Erythroblast (primary cell): ENCODE data around the gene GMPR2.

ENCODE experiments used
- GATA1 ChIP-seq: IDR thresholded peaks from 2 replicates; pipeline ENCODE4 v1.6.1; 2011; ENCODE audit warnings: low read depth, mild to moderate bottlenecking, control low read depth, low read length, moderate library complexity
- POLR2A ChIP-seq: IDR thresholded peaks from 2 replicates; pipeline ENCODE4 v1.6.1; 2011; ENCODE audit warnings: mild to moderate bottlenecking, low read length

DNA sequence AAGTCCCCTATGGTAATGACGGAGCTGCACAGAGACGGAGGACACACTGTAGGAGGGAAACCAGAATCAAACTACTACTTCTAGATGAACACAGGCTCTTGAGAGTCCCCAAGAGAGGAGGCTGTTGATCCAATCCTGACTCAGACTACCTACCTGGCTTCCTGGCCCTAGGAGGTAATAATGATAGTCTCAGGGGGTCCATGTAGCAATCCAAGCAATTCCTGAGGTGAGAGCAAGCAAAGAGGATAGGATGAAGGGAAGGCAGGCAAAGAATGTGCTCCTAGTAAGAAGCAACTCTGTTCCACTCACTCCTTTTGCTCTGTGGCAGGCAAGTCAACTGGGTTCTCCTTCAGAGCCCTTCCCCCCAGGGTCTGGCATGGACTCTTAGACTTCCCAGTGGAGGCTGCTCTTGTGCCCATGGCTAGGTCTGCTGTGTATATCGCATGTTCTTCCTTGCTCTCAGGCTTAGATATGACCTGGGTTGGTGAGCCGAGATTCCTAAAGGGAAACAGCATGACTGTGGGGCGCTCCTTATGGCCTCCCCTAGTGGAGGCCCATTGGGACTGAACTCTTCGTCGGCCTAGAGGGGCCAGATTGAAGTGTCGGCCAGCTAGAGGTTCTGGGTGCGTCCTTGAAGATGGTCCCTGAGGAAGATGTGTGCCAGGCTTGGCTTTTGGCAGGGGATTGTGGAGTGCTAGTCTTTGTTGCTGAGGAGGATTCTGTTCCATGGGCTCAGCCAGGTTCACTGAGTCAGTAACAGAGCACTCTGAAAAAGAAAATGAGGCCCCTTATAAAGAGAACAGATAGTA is 7.6 kb downstream of the GMPR2 start:
- TF ChIP-seq POLR2A (no peak), GATA1 (no peak)
